ENCODE data around the gene DIP2C. TPM values are rescaled to one million over a fixed set of nuclear protein-coding genes. Genes with fewer than 3 reads are reported as not detected.
"Not testable (repeated sequence)": the region's sequence is repeated elsewhere in the genome, so short reads cannot be mapped to it uniquely, and the experiment has no call there.

DIP2C gene
- total RNA-seq, 3 donors from 2014 or later: 8.0 to 72.0 (median 8.5) TPM

DNA sequence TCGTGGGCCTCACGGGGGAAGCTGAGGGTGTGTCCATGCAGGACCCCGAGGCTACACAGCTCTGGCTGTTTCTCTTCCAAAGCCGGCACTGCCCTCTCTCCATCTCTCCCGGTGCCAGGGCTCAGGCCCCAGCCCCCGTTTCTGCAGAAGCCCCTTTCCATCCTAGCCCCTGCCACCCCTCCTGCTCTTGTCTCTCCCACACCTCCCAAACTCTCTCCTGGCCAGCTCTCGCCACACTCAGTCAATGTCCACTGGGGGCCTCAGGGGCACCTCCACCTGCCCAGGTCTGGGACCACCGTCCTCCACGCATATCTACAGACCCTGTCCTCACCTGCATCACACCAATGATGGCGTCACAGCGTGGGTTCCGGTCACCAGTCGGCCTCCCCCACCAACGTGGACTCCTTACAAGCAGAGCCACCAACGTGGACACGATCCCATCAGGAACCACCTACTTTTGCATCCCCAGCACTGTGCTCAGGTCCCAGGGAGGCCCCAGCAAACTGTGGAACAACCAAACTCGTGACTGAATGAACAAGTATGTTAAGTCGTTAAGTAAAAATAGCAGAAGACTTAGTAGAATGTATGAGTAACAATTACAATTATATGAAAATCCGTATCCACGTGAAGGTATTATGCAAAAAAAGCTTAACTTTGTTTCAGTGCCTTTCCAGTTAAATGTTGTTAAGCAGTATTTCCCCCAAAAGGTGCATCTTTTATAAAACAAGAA lies 38.4 kb downstream of the DIP2C start:
- TF ChIP-seq, protein P1, sequence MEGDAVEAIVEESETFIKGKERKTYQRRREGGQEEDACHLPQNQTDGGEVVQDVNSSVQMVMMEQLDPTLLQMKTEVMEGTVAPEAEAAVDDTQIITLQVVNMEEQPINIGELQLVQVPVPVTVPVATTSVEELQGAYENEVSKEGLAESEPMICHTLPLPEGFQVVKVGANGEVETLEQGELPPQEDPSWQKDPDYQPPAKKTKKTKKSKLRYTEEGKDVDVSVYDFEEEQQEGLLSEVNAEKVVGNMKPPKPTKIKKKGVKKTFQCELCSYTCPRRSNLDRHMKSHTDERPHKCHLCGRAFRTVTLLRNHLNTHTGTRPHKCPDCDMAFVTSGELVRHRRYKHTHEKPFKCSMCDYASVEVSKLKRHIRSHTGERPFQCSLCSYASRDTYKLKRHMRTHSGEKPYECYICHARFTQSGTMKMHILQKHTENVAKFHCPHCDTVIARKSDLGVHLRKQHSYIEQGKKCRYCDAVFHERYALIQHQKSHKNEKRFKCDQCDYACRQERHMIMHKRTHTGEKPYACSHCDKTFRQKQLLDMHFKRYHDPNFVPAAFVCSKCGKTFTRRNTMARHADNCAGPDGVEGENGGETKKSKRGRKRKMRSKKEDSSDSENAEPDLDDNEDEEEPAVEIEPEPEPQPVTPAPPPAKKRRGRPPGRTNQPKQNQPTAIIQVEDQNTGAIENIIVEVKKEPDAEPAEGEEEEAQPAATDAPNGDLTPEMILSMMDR (IDR thresholded peaks at IDR 0.05): no peak
- intact Hi-C loops (cut with DNase I, micrococcal nuclease): no loop called here
- ATAC-seq (no peak), DNase-seq (peak in 1 of 3 donors; percentile 42)
- H3K4me3 ChIP-seq: no peak overlapping the region
- no peaks in the 10 kb centered on the region for H3K9me3 ChIP-seq
- H3K36me3 ChIP-seq (ENCODE audit: low read depth): no peaks in the 10 kb centered on the region
- H3K4me1 ChIP-seq (ENCODE audit: low read depth): peaks cover 27% of the 10 kb centered on the region

DNA sequence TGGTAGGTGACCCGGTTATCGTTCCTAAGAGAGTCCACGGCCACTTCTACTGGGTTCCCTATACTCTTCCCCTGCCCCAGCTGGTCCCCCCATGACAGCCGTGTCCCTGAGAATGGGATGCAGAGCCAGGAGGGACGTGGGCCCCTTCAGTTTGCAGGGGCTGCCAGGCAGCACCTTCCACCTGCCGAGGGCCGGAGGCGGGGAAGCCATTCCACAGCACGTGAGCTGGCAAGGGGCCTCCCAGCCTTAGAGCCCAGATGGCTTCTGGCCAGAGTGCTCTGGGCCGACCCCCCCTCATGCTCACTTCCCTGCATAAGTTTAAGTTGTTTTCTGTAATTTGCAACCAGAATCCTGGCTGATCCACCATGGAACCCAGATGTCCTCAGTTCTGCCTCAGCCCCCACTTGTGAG lies 39.0 kb downstream of the DIP2C start:
- ATAC-seq (peak; percentile 22), DNase-seq (peak in 2 of 3 donors; percentile 42 to 67)
- TF ChIP-seq, protein P1 (IDR thresholded peaks at IDR 0.05): no peak
- H3K4me3 ChIP-seq: no peak overlapping the region
- no peaks in the 10 kb centered on the region for H3K36me3 ChIP-seq (ENCODE audit: low read depth)
- intact Hi-C loops (cut with DNase I, micrococcal nuclease): no loop called here
- peaks cover 27% of the 10 kb centered on the region for H3K4me1 ChIP-seq (ENCODE audit: low read depth)
- H3K9me3 ChIP-seq: no peaks in the 10 kb centered on the region

DNA sequence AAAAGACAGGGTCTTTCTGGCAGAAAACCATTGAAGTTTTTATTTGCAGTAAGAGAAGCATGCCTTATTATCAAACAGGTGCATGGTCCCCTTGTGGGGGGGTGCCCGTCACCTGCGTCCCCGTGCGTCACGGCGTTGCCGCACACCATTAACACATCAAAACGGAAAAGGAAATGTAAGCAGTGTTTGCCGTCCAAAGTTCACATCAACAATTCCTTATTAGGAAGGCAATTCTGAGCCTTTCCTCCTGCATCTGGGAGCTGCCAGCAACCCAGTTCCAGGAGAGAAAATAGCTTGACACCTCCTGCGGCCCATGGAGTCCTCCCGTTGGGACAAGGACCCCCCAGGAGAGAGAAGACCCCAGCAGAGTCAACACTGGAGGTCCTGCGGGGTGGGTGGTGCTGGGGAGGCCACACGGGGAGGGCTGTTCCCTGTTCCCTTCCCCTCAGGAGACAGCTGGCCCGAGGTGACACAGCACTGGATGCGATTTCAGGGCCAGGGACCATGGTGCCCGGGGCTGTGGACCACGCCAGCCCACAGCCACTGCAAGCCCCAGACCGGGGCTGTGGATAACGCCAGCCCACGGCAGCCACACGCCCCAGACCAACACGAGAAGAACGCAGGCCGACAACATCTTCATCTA lies 39.5 kb downstream of the DIP2C start:
- Histone ChIP-seq H3K9me3 (peaks cover 2% of the 10 kb centered on the region), H3K36me3 (ENCODE audit: low read depth) (no peaks in the 10 kb centered on the region), H3K4me3 (no peak overlapping the region), H3K4me1 (ENCODE audit: low read depth) (peaks cover 25% of the 10 kb centered on the region)
- TF ChIP-seq, protein P1 (IDR thresholded peaks at IDR 0.05): no peak
- peak; percentile 91 for ATAC-seq
- intact Hi-C loops (cut with DNase I, micrococcal nuclease): no loop called here
- peak; percentile 84 to 91 (median 85) for DNase-seq

DNA sequence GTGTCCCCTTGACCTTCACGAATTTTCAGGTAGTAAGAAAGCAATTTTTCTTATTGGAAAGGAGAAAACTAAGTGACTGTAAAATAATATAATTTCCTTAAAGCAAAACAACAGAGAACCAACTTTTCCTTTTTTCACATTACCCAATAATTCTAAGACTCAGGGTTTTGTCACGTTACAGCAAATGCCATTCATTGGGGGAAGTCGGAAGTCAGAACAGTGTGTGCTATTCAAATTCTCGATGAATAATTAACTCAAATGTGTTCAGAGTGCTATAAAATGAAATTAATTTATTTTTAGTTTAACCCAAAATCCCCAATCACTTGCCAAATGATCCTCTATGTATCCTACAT lies 40.0 kb downstream of the DIP2C start:
- no peak overlapping the region for H3K4me3 ChIP-seq
- no peak for DNase-seq
- H3K9me3 ChIP-seq: peaks cover 7% of the 10 kb centered on the region
- peaks cover 20% of the 10 kb centered on the region for H3K4me1 ChIP-seq (ENCODE audit: low read depth)
- peak; percentile 58 for ATAC-seq
- H3K36me3 ChIP-seq (ENCODE audit: low read depth): no peaks in the 10 kb centered on the region
- intact Hi-C loops (cut with DNase I, micrococcal nuclease): no loop called here
- TF ChIP-seq, protein P1 (IDR thresholded peaks at IDR 0.05): no peak

DNA sequence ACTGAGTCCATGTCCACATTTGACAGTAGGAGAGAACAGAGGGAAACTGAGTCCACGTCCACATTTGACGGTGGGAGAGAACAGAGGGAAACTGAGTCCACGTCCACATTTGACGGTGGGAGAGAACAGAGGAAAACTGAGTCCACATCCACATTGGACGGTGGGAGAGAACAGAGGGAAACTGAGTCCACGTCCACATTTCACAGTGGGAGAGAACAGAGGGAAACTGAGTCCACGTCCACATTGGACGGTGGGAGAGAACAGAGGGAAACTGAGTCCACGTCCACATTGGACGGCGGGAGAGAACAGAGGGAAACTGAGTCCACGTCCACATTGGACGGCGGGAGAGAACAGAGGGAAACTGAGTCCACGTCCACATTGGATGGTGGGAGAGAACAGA lies 42.4 kb downstream of the DIP2C start:
- H3K36me3 ChIP-seq (ENCODE audit: low read depth); H3K9me3 ChIP-seq; ATAC-seq; H3K4me3 ChIP-seq; intact Hi-C loops (cut with DNase I, micrococcal nuclease): not testable (repeated sequence)
- peaks cover 20% of the 10 kb centered on the region for H3K4me1 ChIP-seq (ENCODE audit: low read depth)
- peak in 1 of 3 donors; percentile 5 for DNase-seq

DNA sequence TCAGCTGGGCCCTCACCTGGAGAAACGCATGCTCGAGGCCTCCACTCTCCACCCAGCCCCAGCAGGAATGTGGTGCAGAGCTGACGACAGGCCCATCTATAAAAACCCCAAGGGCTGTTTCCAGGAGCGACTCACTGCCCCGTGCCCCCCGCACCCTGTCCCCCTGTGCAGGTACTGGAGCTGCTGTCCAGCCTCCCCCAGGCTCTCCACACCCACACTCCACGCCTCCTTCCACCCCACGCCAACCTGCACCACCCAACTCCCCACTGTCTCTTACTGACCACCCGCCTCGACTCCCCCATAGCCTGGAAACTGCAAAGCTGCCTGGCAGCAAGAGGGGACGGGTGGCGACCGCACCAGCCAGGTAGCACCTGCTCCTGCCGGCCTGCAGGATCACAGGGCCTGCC lies 43.3 kb downstream of the DIP2C start:
- no peaks in the 10 kb centered on the region for H3K36me3 ChIP-seq (ENCODE audit: low read depth)
- DNase-seq (peak in 2 of 3 donors; percentile 28 to 35), ATAC-seq (no peak)
- no peak overlapping the region for H3K4me3 ChIP-seq
- peaks cover 16% of the 10 kb centered on the region for H3K4me1 ChIP-seq (ENCODE audit: low read depth)
- TF ChIP-seq, protein P1 (IDR thresholded peaks at IDR 0.05): no peak
- intact Hi-C loops (cut with DNase I, micrococcal nuclease): no loop called here
- peaks cover 7% of the 10 kb centered on the region for H3K9me3 ChIP-seq

All from mucosa of descending colon (tissue), 3 donors.